ENCODE measurements around the gene CFAP251.

DNA sequence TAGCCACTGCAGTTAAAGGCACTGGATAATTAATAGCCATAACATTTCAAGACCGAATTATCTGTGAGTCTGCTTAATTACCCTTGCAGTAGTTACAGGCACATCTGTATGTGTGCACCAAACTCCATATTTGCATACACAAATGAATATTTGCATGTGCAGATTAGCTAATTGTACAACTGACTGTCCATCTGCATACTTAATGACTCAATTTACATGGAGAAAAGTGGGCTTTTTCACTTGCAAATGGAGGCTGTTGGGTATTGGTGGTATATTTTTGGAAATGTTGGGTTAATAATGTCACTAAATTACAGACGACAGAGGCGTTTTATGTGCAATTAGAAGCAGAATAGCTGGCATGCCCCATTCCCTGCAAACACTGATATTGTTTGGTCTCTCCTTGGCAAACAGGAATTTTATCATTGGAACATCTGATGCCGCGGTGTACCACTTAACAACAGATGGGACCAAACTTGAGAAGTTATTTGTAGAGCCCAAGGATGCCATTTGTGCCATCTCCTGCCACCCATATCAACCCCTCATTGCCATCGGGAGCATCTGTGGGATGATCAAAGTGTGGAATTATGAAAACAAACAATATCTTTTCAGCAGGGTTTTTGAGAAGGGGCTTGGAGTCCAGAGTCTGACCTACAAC is 39.6 kb downstream of the CFAP251 start:
- TF ChIP-seq, protein P1, sequence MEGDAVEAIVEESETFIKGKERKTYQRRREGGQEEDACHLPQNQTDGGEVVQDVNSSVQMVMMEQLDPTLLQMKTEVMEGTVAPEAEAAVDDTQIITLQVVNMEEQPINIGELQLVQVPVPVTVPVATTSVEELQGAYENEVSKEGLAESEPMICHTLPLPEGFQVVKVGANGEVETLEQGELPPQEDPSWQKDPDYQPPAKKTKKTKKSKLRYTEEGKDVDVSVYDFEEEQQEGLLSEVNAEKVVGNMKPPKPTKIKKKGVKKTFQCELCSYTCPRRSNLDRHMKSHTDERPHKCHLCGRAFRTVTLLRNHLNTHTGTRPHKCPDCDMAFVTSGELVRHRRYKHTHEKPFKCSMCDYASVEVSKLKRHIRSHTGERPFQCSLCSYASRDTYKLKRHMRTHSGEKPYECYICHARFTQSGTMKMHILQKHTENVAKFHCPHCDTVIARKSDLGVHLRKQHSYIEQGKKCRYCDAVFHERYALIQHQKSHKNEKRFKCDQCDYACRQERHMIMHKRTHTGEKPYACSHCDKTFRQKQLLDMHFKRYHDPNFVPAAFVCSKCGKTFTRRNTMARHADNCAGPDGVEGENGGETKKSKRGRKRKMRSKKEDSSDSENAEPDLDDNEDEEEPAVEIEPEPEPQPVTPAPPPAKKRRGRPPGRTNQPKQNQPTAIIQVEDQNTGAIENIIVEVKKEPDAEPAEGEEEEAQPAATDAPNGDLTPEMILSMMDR (IDR thresholded peaks at IDR 0.05; ENCODE audit: insufficient read depth, low read depth, low read length), result no peak
- no peak for TF ChIP-seq EZH2 (IDR thresholded peaks at IDR 0.05; ENCODE audit: insufficient read depth, low read length)

All from astrocyte (in vitro differentiated cells and primary cell).